Measurements from ENCODE around the gene MOCS1. TPM values are rescaled to one million over a fixed set of nuclear protein-coding genes. Genes with fewer than 3 reads are reported as not detected.
A peak's percentile ranks its signal among the peaks of the same experiment; 100 is the strongest.

Gene MOCS1
- total and polyA plus RNA-seq, 11 donors, result 16.4 to 40.3 (median 25.4) TPM

GRCh38 chr6:39889229-39889628 is 45.0 kb downstream of the MOCS1 start:
- TF ChIP-seq CTCF (IDR thresholded peaks at IDR 0.05) (no peak), POLR2A (IDR thresholded peaks at IDR 0.05) (no peak)
- peaks cover 0 to 38% (median 24%) of the 10 kb centered on the region in 12 donors for H3K4me1 ChIP-seq
- 81 to 88% (median 82%) methylated on average over 2 of the region's 2 CpGs for WGBS, 4 donors

GRCh38 chr6:39887692-39888450 is 46.4 kb downstream of the MOCS1 start:
- peak; percentile 92 to 95 (median 93) for ATAC-seq
- TF ChIP-seq POLR2A (IDR thresholded peaks at IDR 0.05), result no peak
- Histone ChIP-seq H3K4me3 (no peak overlapping the region), H3K9me3 (no peaks in the 10 kb centered on the region), H3K27me3 (no peaks in the 10 kb centered on the region), H3K4me1 (peaks cover 0 to 45% (median 27%) of the 10 kb centered on the region in 12 donors), H3K27ac (peak overlapping the region; percentile 28 to 84 (median 71)), H3K36me3 (peaks cover 0 to 8% (median 0%) of the 10 kb centered on the region in 9 donors)
- DNase-seq, result peak; percentile 83 to 91 (median 88)
- intact Hi-C loops (cut with DNase I), result loop anchor here in 5 of 10 donors (5.0 to 10.0 kb wide), 3 partner anchors 93 to 521 kb away; partner anchors contain the start of gene DAAM2 (in 4 of the 5)
- 13 to 17% (median 15%) methylated on average over 12 to 14 of the region's 14 CpGs for WGBS, 4 donors

More at GRCh38 chr6:39889229-39889628, 45.0 kb downstream of the MOCS1 start:
- Histone ChIP-seq H3K36me3 (peaks cover 0 to 8% (median 0%) of the 10 kb centered on the region in 9 donors), H3K9me3 (no peaks in the 10 kb centered on the region), H3K27ac (peak overlapping the region in 1 of 12 donors; percentile 80), H3K4me3 (no peak overlapping the region), H3K27me3 (no peaks in the 10 kb centered on the region)
- DNase-seq (no peak), ATAC-seq (no peak)
- intact Hi-C loops (cut with DNase I), result loop anchor here in 5 of 10 donors (5.0 to 10.0 kb wide), 3 partner anchors 94 to 522 kb away; partner anchors contain the start of gene DAAM2 (in 4 of the 5)

- H3K27me3 ChIP-seq, result no peaks in the 10 kb centered on the region
- no peak overlapping the region for H3K4me3 ChIP-seq
- WGBS, 4 donors, result 46 to 95% (median 49%) methylated on average over 2 of the region's 2 CpGs
- peaks cover 0 to 55% (median 34%) of the 10 kb centered on the region in 12 donors for H3K4me1 ChIP-seq
- DNase-seq, result no peak
- ATAC-seq, result no peak
- H3K27ac ChIP-seq, result peak overlapping the region in 10 of 12 donors; percentile 53 to 84 (median 74)
- intact Hi-C loops (cut with DNase I), result loop anchor here in 5 of 10 donors (5.0 to 10.0 kb wide), 3 partner anchors 92 to 520 kb away; partner anchors contain the start of gene DAAM2 (in 4 of the 5)
- H3K36me3 ChIP-seq, result peaks cover 0 to 3% (median 0%) of the 10 kb centered on the region in 9 donors
- TF ChIP-seq POLR2A (IDR thresholded peaks at IDR 0.05), result no peak
- H3K9me3 ChIP-seq, result no peaks in the 10 kb centered on the region
Observed at GRCh38 chr6:39886871-39887270, 47.4 kb downstream of the MOCS1 start.

GRCh38 chr6:39885691-39886090 is 48.6 kb downstream of the MOCS1 start:
- Histone ChIP-seq H3K9me3 (no peaks in the 10 kb centered on the region), H3K4me1 (peaks cover 0 to 58% (median 34%) of the 10 kb centered on the region in 12 donors), H3K27ac (no peak overlapping the region)

More at GRCh38 chr6:39885691-39886090, 48.6 kb downstream of the MOCS1 start:
- Histone ChIP-seq H3K4me3 (no peak overlapping the region), H3K27me3 (no peaks in the 10 kb centered on the region), H3K36me3 (peaks cover 0 to 3% (median 0%) of the 10 kb centered on the region in 9 donors)
- intact Hi-C loops (cut with DNase I), result loop anchor here in 5 of 10 donors (5.0 to 10.0 kb wide), 3 partner anchors 91 to 518 kb away; partner anchors contain the start of gene DAAM2 (in 4 of the 5)
- whole genome bisulfite sequencing, 4 donors, result 86 to 93% (median 88%) methylated on average over 7 of the region's 7 CpGs
- ATAC-seq, result no peak
- TF ChIP-seq POLR2A (IDR thresholded peaks at IDR 0.05) (no peak), CTCF (IDR thresholded peaks at IDR 0.05) (no peak)
- no peak for DNase-seq
